Activated CD4-positive, alpha-beta memory T cell treated with anti-CD3 and anti-CD28 coated beads for 36 hours (primary cell): Measurements from ENCODE around the gene CTXN2. TPM values are rescaled to one million over a fixed set of nuclear protein-coding genes. Genes with fewer than 3 reads are reported as not detected.

Source experiments
- CTCF ChIA-PET: fragments of 350-600 bp; sonication (Branson Sonifier 250); formaldehyde crosslinking; loops from one replicate; lab custom pipeline; 2021; ENCODE audit warnings: antibody characterized with exemption, inconsistent platforms; lab: Charles Lee
- POLR2A ChIA-PET: fragments of 350-600 bp; sonication (Branson Sonifier 250); formaldehyde crosslinking; loops from one replicate; lab custom pipeline; 2021; ENCODE audit warnings: antibody characterized with exemption; lab: Charles Lee
- DNase-seq: peaks from one replicate; pipeline ENCODE4 v3.0.0-alpha.2; 2020
- H3K27ac Mint-ChIP-seq: one replicate; pipeline ENCODE4 v1.8.0; 2021; ENCODE audit warnings: mixed read lengths
- H3K27me3 Mint-ChIP-seq: one replicate; pipeline ENCODE4 v1.8.0; 2021; ENCODE audit warnings: mixed read lengths
- H3K36me3 Mint-ChIP-seq: one replicate; pipeline ENCODE4 v1.8.0; 2021; ENCODE audit warnings: mixed read lengths
- H3K4me1 Mint-ChIP-seq: one replicate; pipeline ENCODE4 v1.8.0; 2021; ENCODE audit warnings: low read depth, mixed read lengths
- H3K4me3 Mint-ChIP-seq: one replicate; pipeline ENCODE4 v1.8.0; 2021; ENCODE audit warnings: mild to moderate bottlenecking, mixed read lengths
- H3K9me3 Mint-ChIP-seq: one replicate; pipeline ENCODE4 v1.8.0; 2021; ENCODE audit warnings: mixed read lengths
- intact Hi-C: fragments of 100-400 bp; cut with micrococcal nuclease; formaldehyde crosslinking; loops from one replicate; pipeline ENCODE4 v1.15.1; 2023
- total RNA-seq, 2 experiments: library from RNA; stranded (reverse); gene quantifications; one replicate each; pipeline ENCODE4 v1.2.3, GENCODE V29; 2021

Gene CTXN2
- total RNA-seq, 2 experiments from 2014 or later: not detected

- no peak for DNase-seq
- intact Hi-C loops: no loop called here
- POLR2A ChIA-PET: no interaction called here
- Mint-ChIP-seq H3K4me1 (no peaks in the 10 kb centered on the region), H3K36me3 (no peaks in the 10 kb centered on the region), H3K27me3 (peaks cover 2% of the 10 kb centered on the region), H3K27ac (no peak overlapping the region), H3K4me3 (no peak overlapping the region), H3K9me3 (no peaks in the 10 kb centered on the region)
- CTCF ChIA-PET: no interaction called here
Observed at GRCh38 chr15:48230498-48230897, 39.0 kb downstream of the CTXN2 start.

- Mint-ChIP-seq H3K9me3 (no peaks in the 10 kb centered on the region), H3K36me3 (no peaks in the 10 kb centered on the region), H3K27ac (no peak overlapping the region), H3K4me1 (no peaks in the 10 kb centered on the region), H3K27me3 (peaks cover 2% of the 10 kb centered on the region), H3K4me3 (no peak overlapping the region)
- intact Hi-C loops: no loop called here
- CTCF ChIA-PET: no interaction called here
- POLR2A ChIA-PET: no interaction called here
- DNase-seq: no peak
Observed at GRCh38 chr15:48233246-48233645, 41.8 kb downstream of the CTXN2 start.

DNA sequence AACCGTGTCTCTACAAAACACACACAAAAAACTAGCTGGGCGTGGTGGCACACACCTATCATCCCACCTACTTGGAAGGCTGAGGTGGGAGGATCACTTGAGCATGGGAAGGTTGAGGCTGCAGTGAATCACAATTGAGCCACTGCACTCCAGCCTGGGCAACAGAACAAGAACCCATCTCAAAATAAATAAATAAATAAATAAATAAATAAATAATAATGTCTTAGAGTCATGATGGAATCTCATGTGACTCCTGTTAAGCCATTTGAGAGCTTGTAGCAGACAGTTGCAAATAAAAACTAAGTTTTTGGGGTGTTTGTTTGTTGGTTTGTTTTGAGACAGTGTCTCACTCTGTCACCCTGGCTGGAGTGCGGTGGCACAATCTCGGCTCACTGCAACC, 47.9 kb downstream of the CTXN2 start:
- DNase-seq: no peak
- H3K4me1 Mint-ChIP-seq: no peaks in the 10 kb centered on the region
- H3K9me3 Mint-ChIP-seq: no peaks in the 10 kb centered on the region
- ChIA-PET POLR2A (no interaction called here), CTCF (no interaction called here)
- intact Hi-C loops: no loop called here
- no peak overlapping the region for H3K27ac Mint-ChIP-seq
- H3K27me3 Mint-ChIP-seq: no peaks in the 10 kb centered on the region
- H3K4me3 Mint-ChIP-seq: no peak overlapping the region
- H3K36me3 Mint-ChIP-seq: no peaks in the 10 kb centered on the region

GRCh38 chr15:48242015-48242414, 50.5 kb downstream of the CTXN2 start:
- Mint-ChIP-seq H3K27ac (no peak overlapping the region), H3K27me3 (no peaks in the 10 kb centered on the region), H3K4me1 (no peaks in the 10 kb centered on the region), H3K9me3 (no peaks in the 10 kb centered on the region), H3K4me3 (no peak overlapping the region), H3K36me3 (no peaks in the 10 kb centered on the region)
- intact Hi-C loops: no loop called here
- POLR2A ChIA-PET: no interaction called here
- DNase-seq: no peak
- CTCF ChIA-PET: no interaction called here

- ChIA-PET CTCF (no interaction called here), POLR2A (no interaction called here)
- Mint-ChIP-seq H3K4me1 (no peaks in the 10 kb centered on the region), H3K9me3 (no peaks in the 10 kb centered on the region), H3K27ac (no peak overlapping the region), H3K27me3 (no peaks in the 10 kb centered on the region), H3K4me3 (no peak overlapping the region), H3K36me3 (no peaks in the 10 kb centered on the region)
- no peak for DNase-seq
- intact Hi-C loops: no loop called here
Observed at GRCh38 chr15:48242535-48242934, 51.1 kb downstream of the CTXN2 start.

GRCh38 chr15:48244921-48245320, 53.5 kb downstream of the CTXN2 start:
- Mint-ChIP-seq H3K27me3 (peaks cover 3% of the 10 kb centered on the region), H3K36me3 (no peaks in the 10 kb centered on the region), H3K27ac (no peak overlapping the region), H3K4me1 (no peaks in the 10 kb centered on the region), H3K9me3 (no peaks in the 10 kb centered on the region), H3K4me3 (no peak overlapping the region)
- no peak for DNase-seq
- ChIA-PET POLR2A (no interaction called here), CTCF (no interaction called here)
- intact Hi-C loops: no loop called here

GRCh38 chr15:48248414-48248813, 56.9 kb downstream of the CTXN2 start:
- Mint-ChIP-seq H3K9me3 (no peaks in the 10 kb centered on the region), H3K4me3 (no peak overlapping the region), H3K27me3 (peaks cover 13% of the 10 kb centered on the region), H3K27ac (no peak overlapping the region), H3K36me3 (no peaks in the 10 kb centered on the region), H3K4me1 (no peaks in the 10 kb centered on the region)
- CTCF ChIA-PET: interaction anchor here (1.4 kb wide), 1 partner anchor 8 kb away, joined by 3 read pairs; no protein-coding TSS in a partner anchor
- POLR2A ChIA-PET: no interaction called here
- DNase-seq: no peak
- intact Hi-C loops: no loop called here

GRCh38 chr15:48250640-48251076, 59.2 kb downstream of the CTXN2 start:
- no peaks in the 10 kb centered on the region for H3K9me3 Mint-ChIP-seq
- peaks cover 13% of the 10 kb centered on the region for H3K27me3 Mint-ChIP-seq
- no peak overlapping the region for H3K27ac Mint-ChIP-seq
- no peak overlapping the region for H3K4me3 Mint-ChIP-seq
- no peaks in the 10 kb centered on the region for H3K4me1 Mint-ChIP-seq
- ChIA-PET CTCF (interaction anchor here (0.7 kb wide), 1 partner anchor 70 kb away, joined by 3 read pairs; no protein-coding TSS in a partner anchor), POLR2A (no interaction called here)
- intact Hi-C loops: loop anchor here (5.0 kb wide), 1 partner anchor 263 kb away; no protein-coding TSS in a partner anchor
- no peaks in the 10 kb centered on the region for H3K36me3 Mint-ChIP-seq
- DNase-seq: peak; percentile 12

DNA sequence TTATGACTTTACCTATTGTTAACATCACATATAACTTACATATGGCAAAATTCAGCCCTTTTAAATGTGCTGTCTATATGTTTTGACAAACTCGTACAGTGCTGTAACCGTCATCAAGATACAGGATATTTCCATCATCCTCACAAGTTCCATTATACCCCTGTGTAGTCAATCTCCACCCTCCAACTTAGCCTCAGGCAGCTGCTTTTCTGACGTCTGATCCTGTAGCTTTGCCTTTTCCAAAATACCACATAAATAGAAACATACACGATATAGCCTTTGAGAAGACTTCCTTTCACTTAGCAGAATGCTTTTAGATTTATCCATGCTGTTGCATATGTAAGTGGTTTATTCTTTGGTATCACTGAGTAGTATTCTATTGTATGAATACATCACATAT, 61.7 kb downstream of the CTXN2 start:
- DNase-seq: no peak
- H3K4me1 Mint-ChIP-seq: no peaks in the 10 kb centered on the region
- no peak overlapping the region for H3K27ac Mint-ChIP-seq
- no peaks in the 10 kb centered on the region for H3K36me3 Mint-ChIP-seq
- no peaks in the 10 kb centered on the region for H3K9me3 Mint-ChIP-seq
- intact Hi-C loops: loop anchor here (5.0 kb wide), 1 partner anchor 266 kb away; no protein-coding TSS in a partner anchor
- H3K27me3 Mint-ChIP-seq: peaks cover 10% of the 10 kb centered on the region
- CTCF ChIA-PET: no interaction called here
- POLR2A ChIA-PET: no interaction called here
- H3K4me3 Mint-ChIP-seq: no peak overlapping the region

Other genes with a start within 250 kb of the CTXN2 start
- not detected for gene SLC24A5, start 70.7 kb upstream of the CTXN2 start, total RNA-seq
- gene MYEF2, start 13.4 kb upstream of the CTXN2 start, total RNA-seq: 10 to 100 TPM; 21.9 to 24.7 TPM
- not detected for gene SLC12A1, start 14.6 kb downstream of the CTXN2 start, total RNA-seq
- 100 to 1,000 TPM; 518 to 542 TPM for gene DUT, start 139.8 kb downstream of the CTXN2 start, total RNA-seq